AG10803 (cell line): ENCODE results near the gene KCNJ6.

ENCODE experiments used
- DNase-seq: peaks from one replicate; pipeline ENCODE4 v3.0.0; 2010; ENCODE audit warnings: low read depth
- H3K4me3 ChIP-seq: 2 replicates; pipeline ENCODE4 v1.5.1; 2011; ENCODE audit warnings: mild to moderate bottlenecking, low read length, control low read depth
- CTCF ChIP-seq: conservative IDR thresholded peaks from 2 replicates; pipeline ENCODE4 v1.5.1; 2011; ENCODE audit warnings: mild to moderate bottlenecking, low read length, control low read depth, inconsistent platforms

The KCNJ6 gene

GRCh38 chr21:37558676-37559211 is 357.5 kb downstream of the KCNJ6 start:
- DNase-seq = no peak
- no peak overlapping the region for H3K4me3 ChIP-seq
- no peak for TF ChIP-seq CTCF
